HG03521 (cell line): ENCODE measurements around the gene CDC26.

Experiments
- ATAC-seq: cut with Tn5 transposase; IDR thresholded peaks from one replicate; pipeline ENCODE4 v1.9.1; 2021; ENCODE audit warnings: mild to moderate bottlenecking, moderate library complexity; ENCODE audit not compliant: unreplicated experiment

The CDC26 gene

GRCh38 chr9:113275157-113276131 is at the start of gene CDC26, which contains the start of gene PRPF4:
Gene CDC26, minus strand, starts transcription at chr9:113275572. Its CDS starts 3,065 bp downstream, at chr9:113272507.
Gene PRPF4, plus strand, starts transcription at chr9:113275658. Its CDS starts 86 bp downstream, at chr9:113275744.
- ATAC-seq = peak; percentile 99

GRCh38 chr9:113322671-113323070 is 47.3 kb upstream of the CDC26 start:
- ATAC-seq = no peak

GRCh38 chr9:113320051-113320450 is 44.7 kb upstream of the CDC26 start:
- no peak for ATAC-seq

- ATAC-seq = no peak
Measured at GRCh38 chr9:113319054-113319453, 43.7 kb upstream of the CDC26 start.

- no peak for ATAC-seq
Measured at GRCh38 chr9:113317777-113318176, 42.4 kb upstream of the CDC26 start.

GRCh38 chr9:113316030-113316429 is 40.7 kb upstream of the CDC26 start:
- ATAC-seq = no peak

- ATAC-seq = no peak
Measured at GRCh38 chr9:113315231-113315630, 39.9 kb upstream of the CDC26 start.

- ATAC-seq = no peak
Measured at GRCh38 chr9:113313261-113313660, 37.9 kb upstream of the CDC26 start.

GRCh38 chr9:113311961-113312360 is 36.6 kb upstream of the CDC26 start:
- ATAC-seq = no peak

- no peak for ATAC-seq
Measured at GRCh38 chr9:113310538-113310937, 35.2 kb upstream of the CDC26 start.

GRCh38 chr9:113309204-113309813 is 33.9 kb upstream of the CDC26 start:
- ATAC-seq = no peak

- no peak for ATAC-seq
Measured at GRCh38 chr9:113307396-113307975, 32.1 kb upstream of the CDC26 start.

GRCh38 chr9:113306566-113306965 is 31.2 kb upstream of the CDC26 start:
- ATAC-seq = no peak

GRCh38 chr9:113302792-113303418 is 27.5 kb upstream of the CDC26 start, which contains the start of gene RNF183:
Gene RNF183, minus strand, starts transcription at chr9:113303376. Its CDS starts 5,192 bp downstream, at chr9:113298184.
- ATAC-seq = no peak

GRCh38 chr9:113301548-113301947 is 26.2 kb upstream of the CDC26 start:
- ATAC-seq = no peak

- no peak for ATAC-seq
Measured at GRCh38 chr9:113299800-113300292, 24.5 kb upstream of the CDC26 start.

GRCh38 chr9:113298924-113299770 is 23.8 kb upstream of the CDC26 start:
- ATAC-seq = no peak

GRCh38 chr9:113298311-113298710 is 22.9 kb upstream of the CDC26 start:
- no peak for ATAC-seq

- ATAC-seq = no peak
Measured at GRCh38 chr9:113296796-113297558, 21.6 kb upstream of the CDC26 start.
